BLaER1 (cell line): ENCODE data around the gene C12orf76.

Source experiments
- H3K27ac ChIP-seq: shearing (Covaris generic); formaldehyde crosslinking; 2 replicates; pipeline ENCODE4 v1.8.1; 2022
- H3K27me3 ChIP-seq: shearing (Covaris generic); formaldehyde crosslinking; 2 replicates; pipeline ENCODE4 v1.8.1; 2022
- H3K36me3 ChIP-seq: shearing (Covaris generic); formaldehyde crosslinking; 2 replicates; pipeline ENCODE4 v1.8.1; 2022
- H3K4me1 ChIP-seq: shearing (Covaris generic); formaldehyde crosslinking; 2 replicates; pipeline ENCODE4 v1.8.1; 2022
- H3K4me2 ChIP-seq: shearing (Covaris generic); formaldehyde crosslinking; 2 replicates; pipeline ENCODE4 v1.8.1; 2022
- H3K4me3 ChIP-seq: shearing (Covaris generic); formaldehyde crosslinking; 2 replicates; pipeline ENCODE4 v1.8.1; 2022
- H3K9ac ChIP-seq: shearing (Covaris generic); formaldehyde crosslinking; 2 replicates; pipeline ENCODE4 v1.8.1; 2022
- H3K9me3 ChIP-seq: shearing (Covaris generic); formaldehyde crosslinking; 2 replicates; pipeline ENCODE4 v1.8.1; 2022
- H4K20me1 ChIP-seq: shearing (Covaris generic); formaldehyde crosslinking; 2 replicates; pipeline ENCODE4 v1.8.1; 2022
- Cebpa-rat ChIP-seq: shearing (Covaris generic); IDR thresholded peaks from 2 replicates; pipeline ENCODE4 v1.8.1; 2022

Gene C12orf76

DNA sequence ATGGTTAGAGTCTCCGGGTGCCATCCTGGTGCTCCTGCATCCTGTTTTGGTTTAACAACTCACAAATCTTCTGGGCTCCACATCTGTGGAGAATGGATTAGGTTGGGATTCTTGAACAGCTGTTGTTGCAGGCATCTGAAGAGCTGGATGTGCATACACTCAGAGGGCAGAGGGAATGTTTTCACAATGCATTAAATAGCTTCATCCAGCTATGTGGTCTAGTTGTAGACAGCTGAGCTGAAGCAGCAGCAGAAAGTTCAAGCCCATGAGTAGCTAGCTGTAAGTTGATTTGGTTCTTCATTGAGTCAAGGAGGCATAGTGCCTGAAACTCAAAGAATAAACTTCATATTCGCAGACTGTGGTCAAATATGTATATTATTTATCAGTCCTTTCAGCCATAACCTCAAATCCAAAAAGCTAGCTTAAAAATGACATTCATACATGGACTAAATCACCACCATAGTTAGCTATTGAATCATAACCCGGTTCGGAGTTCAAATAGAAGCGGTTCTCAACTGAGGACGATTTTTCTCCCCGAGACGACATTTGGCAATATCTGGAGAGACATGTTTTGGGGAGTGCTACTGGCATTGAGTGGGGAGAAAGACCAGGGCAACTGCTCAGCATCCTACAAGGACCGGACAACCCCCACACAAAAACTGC lies 50.0 kb downstream of the C12orf76 start:
- peak overlapping the region; percentile 90 for H3K4me2 ChIP-seq
- peak overlapping the region; percentile 96 for H3K9ac ChIP-seq
- H3K36me3 ChIP-seq = peaks cover 9% of the 10 kb centered on the region
- H3K27me3 ChIP-seq = peaks cover 27% of the 10 kb centered on the region
- no peak for TF ChIP-seq Cebpa-rat
- no peaks in the 10 kb centered on the region for H3K9me3 ChIP-seq
- peaks cover 47% of the 10 kb centered on the region for H4K20me1 ChIP-seq
- H3K27ac ChIP-seq = peak overlapping the region; percentile 96
- peak overlapping the region; percentile 92 for H3K4me3 ChIP-seq
- H3K4me1 ChIP-seq = peaks cover 46% of the 10 kb centered on the region

DNA sequence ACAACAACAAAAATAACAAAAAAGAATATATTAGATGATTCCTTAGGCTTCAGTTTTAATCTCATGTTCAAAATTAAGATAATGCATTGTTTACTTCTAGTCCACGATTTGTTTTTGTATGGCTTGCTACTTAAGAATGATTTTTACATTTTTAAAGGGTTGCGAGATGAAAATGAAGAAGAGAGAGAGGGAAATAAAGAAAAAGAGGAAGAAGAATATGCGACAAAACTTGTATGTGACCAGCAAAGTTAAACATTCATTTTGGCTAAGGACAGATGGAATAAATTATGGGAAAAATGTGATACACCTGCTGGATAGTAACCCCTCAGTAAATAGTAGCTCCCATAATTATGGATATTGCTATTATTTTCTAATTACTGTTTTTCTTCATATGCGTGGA lies 50.9 kb downstream of the C12orf76 start:
- Histone ChIP-seq H3K36me3 (peaks cover 9% of the 10 kb centered on the region), H3K4me2 (no peak overlapping the region), H3K27me3 (peaks cover 27% of the 10 kb centered on the region), H3K4me1 (peaks cover 50% of the 10 kb centered on the region), H3K9ac (no peak overlapping the region), H3K9me3 (no peaks in the 10 kb centered on the region), H3K4me3 (no peak overlapping the region), H3K27ac (no peak overlapping the region), H4K20me1 (peaks cover 55% of the 10 kb centered on the region)
- no peak for TF ChIP-seq Cebpa-rat

DNA sequence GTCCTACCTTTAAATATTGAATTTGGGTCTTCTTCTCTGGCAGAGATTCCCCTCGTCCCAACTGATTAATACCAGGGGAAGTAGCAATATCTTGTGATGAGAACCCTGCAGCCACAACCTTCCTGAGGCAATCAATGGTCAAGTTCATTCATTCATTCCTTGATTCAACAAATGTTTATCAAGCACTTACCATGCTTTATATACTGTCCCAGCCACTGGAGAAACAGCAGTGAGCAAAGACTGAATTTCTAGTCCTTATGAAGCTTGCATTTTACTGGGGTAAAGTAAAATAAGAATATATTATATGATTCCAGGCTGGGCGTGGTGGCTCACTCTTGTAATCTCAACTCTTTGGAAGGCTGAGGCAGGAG lies 51.9 kb downstream of the C12orf76 start:
- peaks cover 26% of the 10 kb centered on the region for H3K27me3 ChIP-seq
- peak overlapping the region; percentile 98 for H3K4me3 ChIP-seq
- peaks cover 50% of the 10 kb centered on the region for H3K4me1 ChIP-seq
- H3K9me3 ChIP-seq = no peaks in the 10 kb centered on the region
- peak overlapping the region; percentile 87 for H3K4me2 ChIP-seq
- peaks cover 60% of the 10 kb centered on the region for H4K20me1 ChIP-seq
- H3K27ac ChIP-seq = peak overlapping the region; percentile 97
- no peak for TF ChIP-seq Cebpa-rat
- H3K36me3 ChIP-seq = peaks cover 18% of the 10 kb centered on the region
- peak overlapping the region; percentile 97 for H3K9ac ChIP-seq

DNA sequence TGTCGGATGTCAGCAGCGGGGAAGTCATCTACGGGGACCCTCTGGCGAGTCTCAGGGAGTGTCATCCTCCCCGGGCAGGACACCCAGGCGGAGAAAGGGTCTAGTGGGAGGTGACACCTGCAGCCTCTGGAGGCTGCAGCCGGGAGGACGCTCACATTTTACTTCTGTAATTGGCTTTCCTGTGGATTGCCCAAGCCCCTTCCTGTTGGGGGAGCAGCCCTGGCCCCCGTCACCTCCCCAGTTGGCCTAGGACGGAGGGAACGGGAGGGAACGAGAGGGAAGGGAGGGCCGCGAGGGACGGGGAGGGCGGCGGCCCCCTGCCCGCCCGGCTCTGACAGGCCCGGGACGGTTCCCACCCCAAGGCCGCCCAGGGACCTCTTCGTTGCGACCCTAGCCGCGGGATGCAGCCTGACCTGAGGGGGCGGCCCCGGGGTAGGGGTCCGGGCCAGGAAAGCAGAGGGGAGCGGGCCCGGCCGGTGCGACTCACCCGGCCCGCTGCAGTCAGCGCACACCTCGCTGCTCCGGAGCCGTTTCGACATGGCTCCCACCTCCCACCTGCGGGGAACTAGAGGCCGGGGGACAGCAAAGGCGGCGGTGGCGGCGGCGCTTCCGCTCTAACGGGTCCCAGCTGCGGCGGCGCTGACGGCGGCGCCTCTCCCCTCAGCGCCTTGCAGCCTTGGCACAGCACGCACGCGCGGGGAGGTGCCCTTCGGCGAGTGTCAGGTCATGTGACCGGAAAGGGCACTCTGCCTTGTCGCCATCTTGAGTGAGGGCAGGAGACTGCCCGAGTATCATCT lies 52.4 kb downstream of the C12orf76 start, which contains the start of gene GIT2:
Gene GIT2, minus strand, starts transcription at position 683 of the 797 bp plus-strand sequence. Its CDS starts 144 bp downstream, at position 539.
- H4K20me1 ChIP-seq = peaks cover 58% of the 10 kb centered on the region
- no peak for TF ChIP-seq Cebpa-rat
- H3K27ac ChIP-seq = peak within 1 kb of the TSS; percentile 97
- peaks cover 23% of the 10 kb centered on the region for H3K36me3 ChIP-seq
- H3K4me3 ChIP-seq = peak within 1 kb of the TSS; percentile 98
- peaks cover 20% of the 10 kb centered on the region for H3K27me3 ChIP-seq
- no peaks in the 10 kb centered on the region for H3K9me3 ChIP-seq
- H3K9ac ChIP-seq = peak within 1 kb of the TSS; percentile 97
- H3K4me2 ChIP-seq = peak within 1 kb of the TSS; percentile 87
- H3K4me1 ChIP-seq = peaks cover 50% of the 10 kb centered on the region

DNA sequence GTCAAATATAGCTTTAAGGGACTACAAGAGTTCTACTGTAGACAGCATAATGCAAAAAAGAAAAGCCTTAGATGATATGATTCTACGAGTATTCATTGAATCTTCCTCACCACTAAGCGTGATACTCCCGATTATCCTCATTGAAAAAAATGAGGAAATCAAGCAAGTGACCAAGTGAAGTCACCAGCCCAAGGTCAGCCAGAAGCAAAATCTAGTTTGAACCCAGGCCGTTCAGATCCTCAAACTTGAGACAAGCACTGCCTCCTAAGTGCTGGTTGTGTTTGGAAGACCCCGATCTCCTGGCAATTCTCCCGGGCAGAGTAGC lies 53.0 kb downstream of the C12orf76 start:
- peak overlapping the region; percentile 97 for H3K27ac ChIP-seq
- H3K9me3 ChIP-seq = no peaks in the 10 kb centered on the region
- peak overlapping the region; percentile 97 for H3K9ac ChIP-seq

DNA sequence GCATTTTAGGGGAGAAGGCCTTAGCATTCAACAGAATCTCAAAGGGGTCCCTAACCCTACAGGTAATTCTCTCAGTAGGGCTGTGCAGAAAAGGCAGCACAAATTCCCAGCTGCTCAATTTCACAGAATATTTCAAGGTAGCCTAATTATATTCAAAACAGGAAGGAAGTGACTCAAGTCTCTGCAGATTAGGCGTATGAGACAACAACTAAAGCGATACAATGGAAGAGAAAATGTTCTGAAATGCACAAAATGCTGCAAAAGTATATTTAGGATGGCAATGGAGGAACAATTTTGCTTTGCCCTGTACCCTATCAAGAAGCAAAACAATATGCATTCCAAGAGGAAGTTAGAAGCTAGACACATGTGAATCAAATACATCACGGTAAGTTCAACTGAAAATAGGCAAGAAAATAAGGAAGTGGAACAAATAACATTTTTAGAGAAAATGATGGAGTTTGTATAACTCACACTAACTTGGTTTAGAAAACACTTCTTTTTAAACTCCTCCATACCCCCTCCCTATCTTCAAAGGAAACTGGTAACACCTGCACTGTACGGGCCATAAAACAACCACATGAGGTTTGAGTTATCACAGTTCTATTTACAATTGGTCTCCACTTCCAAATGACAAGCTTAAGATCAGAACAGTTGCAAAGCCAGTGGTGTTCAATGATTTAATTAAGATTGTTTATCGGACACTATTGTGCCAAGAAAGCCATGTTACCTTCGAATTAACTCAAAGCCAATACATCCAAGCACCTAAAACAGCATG lies 53.7 kb downstream of the C12orf76 start:
- Histone ChIP-seq H4K20me1 (peaks cover 58% of the 10 kb centered on the region), H3K36me3 (peaks cover 36% of the 10 kb centered on the region), H3K9me3 (no peaks in the 10 kb centered on the region), H3K9ac (peak overlapping the region; percentile 97), H3K27ac (peak overlapping the region; percentile 97), H3K4me2 (peak overlapping the region; percentile 87), H3K27me3 (peaks cover 7% of the 10 kb centered on the region; the same call in 1 of the 2 replicates), H3K4me1 (peaks cover 40% of the 10 kb centered on the region), H3K4me3 (peak overlapping the region; percentile 98)
- no peak for TF ChIP-seq Cebpa-rat

More for the DNA sequence above, 53.0 kb downstream of the C12orf76 start:
- Histone ChIP-seq H3K36me3 (peaks cover 29% of the 10 kb centered on the region), H3K4me3 (peak overlapping the region; percentile 98), H3K4me2 (peak overlapping the region; percentile 87), H3K27me3 (peaks cover 14% of the 10 kb centered on the region), H3K4me1 (peaks cover 44% of the 10 kb centered on the region), H4K20me1 (peaks cover 58% of the 10 kb centered on the region)
- TF ChIP-seq Cebpa-rat = no peak

DNA sequence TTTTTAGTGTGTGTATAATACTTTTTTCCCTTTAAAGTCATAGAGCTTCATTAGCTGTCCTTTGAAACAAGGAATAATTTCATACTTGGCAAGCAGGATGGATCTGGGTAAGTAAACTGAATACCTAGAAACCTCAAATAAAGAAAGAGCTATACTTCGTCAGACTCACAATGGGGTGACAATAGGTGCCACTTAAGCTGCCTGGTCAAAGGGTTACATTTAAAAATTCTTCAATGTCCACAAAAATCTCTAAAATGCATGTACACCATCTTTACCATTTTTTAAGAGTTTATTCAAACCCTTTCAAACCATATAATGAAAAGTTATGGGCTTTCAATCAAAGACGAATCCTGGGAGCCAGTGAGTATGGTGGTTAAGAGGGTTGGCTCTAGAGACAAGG lies 55.2 kb downstream of the C12orf76 start:
- H3K9me3 ChIP-seq = no peaks in the 10 kb centered on the region
- no peaks in the 10 kb centered on the region for H3K27me3 ChIP-seq
- no peak overlapping the region for H3K27ac ChIP-seq
- H3K9ac ChIP-seq = no peak overlapping the region
- peaks cover 63% of the 10 kb centered on the region for H4K20me1 ChIP-seq
- peaks cover 51% of the 10 kb centered on the region for H3K36me3 ChIP-seq
- H3K4me1 ChIP-seq = peaks cover 32% of the 10 kb centered on the region
- no peak overlapping the region for H3K4me3 ChIP-seq
- no peak for TF ChIP-seq Cebpa-rat
- peak overlapping the region; percentile 26 for H3K4me2 ChIP-seq

DNA sequence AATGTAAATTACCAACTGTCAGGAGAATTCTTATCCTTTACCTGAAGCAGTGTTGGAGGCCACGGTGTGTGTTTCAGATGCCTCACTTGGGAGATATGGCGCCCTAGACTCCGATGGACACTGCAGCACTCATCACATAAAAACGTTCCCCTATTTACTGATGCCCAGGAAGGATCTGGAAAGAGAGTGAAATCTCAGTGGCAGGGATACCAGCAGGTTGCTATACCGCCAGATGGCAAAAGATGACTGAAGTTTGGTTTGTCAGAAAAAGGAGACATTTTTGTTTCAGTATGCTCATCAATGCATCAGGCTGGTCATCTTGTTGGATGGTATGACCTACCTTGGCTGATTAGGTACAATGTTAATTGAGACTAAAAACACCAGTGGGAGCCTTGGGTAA lies 56.7 kb downstream of the C12orf76 start:
- no peak overlapping the region for H3K27ac ChIP-seq
- no peaks in the 10 kb centered on the region for H3K9me3 ChIP-seq
- peaks cover 63% of the 10 kb centered on the region for H4K20me1 ChIP-seq
- H3K9ac ChIP-seq = no peak overlapping the region
- no peaks in the 10 kb centered on the region for H3K27me3 ChIP-seq
- H3K4me1 ChIP-seq = peaks cover 26% of the 10 kb centered on the region
- H3K4me3 ChIP-seq = no peak overlapping the region
- H3K36me3 ChIP-seq = peaks cover 66% of the 10 kb centered on the region
- TF ChIP-seq Cebpa-rat = no peak
- H3K4me2 ChIP-seq = no peak overlapping the region
